ENCODE results near the gene CYSRT1.

CYSRT1 gene

DNA sequence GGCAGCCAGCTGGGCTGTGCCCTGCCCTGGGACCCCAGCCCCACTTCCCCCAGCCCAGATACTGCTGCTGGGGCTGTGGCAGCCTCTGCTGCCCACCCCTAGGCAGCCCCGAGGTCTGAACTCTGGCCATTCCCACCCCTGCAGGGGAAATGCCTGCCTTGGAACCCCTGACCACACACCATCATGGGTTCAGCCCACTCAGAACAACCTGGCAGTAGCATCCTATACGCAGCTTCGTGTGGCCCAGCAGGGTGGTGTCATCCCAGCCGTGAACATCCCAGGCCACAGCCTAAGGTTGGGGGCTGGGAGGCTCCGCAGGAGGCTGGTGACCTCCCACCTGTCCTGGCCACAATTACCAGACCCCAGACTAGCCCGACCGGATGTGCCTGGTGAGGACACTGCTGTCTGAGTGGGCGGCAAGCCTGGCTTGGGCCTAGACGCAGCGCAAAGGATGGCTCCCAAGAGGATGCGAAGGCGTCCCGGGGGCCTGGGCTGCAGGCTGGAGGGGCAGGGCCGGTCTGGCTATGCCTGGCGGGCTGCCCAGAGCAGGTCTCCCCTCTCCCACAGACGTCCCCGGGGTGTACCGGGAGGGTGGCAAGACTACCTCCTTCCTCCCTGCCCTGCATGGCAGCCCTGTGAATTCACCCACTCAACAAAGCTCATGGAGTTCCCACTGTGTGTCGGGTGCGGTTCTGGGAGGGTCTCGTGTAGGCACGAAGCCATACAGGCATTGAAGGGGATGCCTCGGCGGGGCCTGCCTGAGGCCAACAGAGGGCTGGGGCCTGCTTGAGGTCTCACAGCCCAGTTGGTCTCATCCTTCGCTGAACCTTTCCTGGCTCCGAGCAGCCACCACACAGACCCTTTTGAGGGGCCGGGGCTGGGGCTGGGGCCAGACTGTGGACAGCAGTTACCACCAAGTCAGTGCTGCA lies 4.3 kb downstream of the CYSRT1 start:
- TF ChIP-seq, protein P1, sequence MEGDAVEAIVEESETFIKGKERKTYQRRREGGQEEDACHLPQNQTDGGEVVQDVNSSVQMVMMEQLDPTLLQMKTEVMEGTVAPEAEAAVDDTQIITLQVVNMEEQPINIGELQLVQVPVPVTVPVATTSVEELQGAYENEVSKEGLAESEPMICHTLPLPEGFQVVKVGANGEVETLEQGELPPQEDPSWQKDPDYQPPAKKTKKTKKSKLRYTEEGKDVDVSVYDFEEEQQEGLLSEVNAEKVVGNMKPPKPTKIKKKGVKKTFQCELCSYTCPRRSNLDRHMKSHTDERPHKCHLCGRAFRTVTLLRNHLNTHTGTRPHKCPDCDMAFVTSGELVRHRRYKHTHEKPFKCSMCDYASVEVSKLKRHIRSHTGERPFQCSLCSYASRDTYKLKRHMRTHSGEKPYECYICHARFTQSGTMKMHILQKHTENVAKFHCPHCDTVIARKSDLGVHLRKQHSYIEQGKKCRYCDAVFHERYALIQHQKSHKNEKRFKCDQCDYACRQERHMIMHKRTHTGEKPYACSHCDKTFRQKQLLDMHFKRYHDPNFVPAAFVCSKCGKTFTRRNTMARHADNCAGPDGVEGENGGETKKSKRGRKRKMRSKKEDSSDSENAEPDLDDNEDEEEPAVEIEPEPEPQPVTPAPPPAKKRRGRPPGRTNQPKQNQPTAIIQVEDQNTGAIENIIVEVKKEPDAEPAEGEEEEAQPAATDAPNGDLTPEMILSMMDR (IDR thresholded peaks at IDR 0.05; ENCODE audit: control insufficient read depth, insufficient read depth, low read depth, low read length, missing control alignments) = no peak
- DNase-seq (ENCODE audit: low read depth) = no peak
- no peak overlapping the region for H3K4me3 ChIP-seq (ENCODE audit: control insufficient read depth, low read depth, low read length)

DNA sequence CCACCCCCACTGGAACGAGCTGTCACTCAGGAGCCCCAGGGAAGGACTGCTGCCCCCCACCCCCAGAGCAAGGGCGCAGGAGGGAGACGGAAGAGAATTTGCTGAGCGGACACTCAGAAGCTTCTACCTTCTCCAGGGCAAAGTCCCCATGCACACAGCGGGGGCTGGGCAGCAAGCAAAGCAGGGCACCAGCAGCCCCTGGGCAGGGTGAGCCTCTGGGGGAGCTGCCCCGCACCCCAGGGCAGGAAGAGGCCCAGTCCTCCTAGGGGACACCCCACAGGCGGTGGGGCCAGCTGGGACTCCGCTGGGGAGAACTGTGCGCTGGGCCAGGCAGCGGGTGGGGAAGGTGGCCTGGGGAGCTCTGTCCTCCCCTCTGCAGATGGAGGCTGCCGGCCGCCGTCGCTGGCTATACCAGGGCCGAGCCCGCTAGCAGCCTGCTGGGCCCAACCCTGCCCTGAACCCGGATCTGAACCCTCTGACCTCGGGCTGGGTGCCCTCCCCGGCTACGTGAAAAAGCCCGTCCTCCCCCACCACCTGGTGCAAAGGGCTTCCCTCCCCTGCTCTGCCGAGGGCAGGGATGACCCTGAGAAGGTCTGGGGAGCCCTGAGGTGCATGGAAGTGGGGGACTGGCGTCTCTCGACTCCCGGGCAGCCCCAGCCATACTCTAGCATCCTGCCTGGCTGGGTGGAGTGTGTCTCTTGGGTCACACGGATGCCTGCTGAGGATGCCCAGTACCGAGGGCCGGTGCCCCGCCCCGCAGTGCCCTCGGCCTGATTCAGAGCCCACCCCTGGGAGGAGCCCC lies 5.1 kb downstream of the CYSRT1 start:
- H3K4me3 ChIP-seq (ENCODE audit: control insufficient read depth, low read depth, low read length) = no peak overlapping the region
- DNase-seq (ENCODE audit: low read depth) = no peak
- TF ChIP-seq, protein P1 (IDR thresholded peaks at IDR 0.05; ENCODE audit: control insufficient read depth, insufficient read depth, low read depth, low read length, missing control alignments) = no peak

DNA sequence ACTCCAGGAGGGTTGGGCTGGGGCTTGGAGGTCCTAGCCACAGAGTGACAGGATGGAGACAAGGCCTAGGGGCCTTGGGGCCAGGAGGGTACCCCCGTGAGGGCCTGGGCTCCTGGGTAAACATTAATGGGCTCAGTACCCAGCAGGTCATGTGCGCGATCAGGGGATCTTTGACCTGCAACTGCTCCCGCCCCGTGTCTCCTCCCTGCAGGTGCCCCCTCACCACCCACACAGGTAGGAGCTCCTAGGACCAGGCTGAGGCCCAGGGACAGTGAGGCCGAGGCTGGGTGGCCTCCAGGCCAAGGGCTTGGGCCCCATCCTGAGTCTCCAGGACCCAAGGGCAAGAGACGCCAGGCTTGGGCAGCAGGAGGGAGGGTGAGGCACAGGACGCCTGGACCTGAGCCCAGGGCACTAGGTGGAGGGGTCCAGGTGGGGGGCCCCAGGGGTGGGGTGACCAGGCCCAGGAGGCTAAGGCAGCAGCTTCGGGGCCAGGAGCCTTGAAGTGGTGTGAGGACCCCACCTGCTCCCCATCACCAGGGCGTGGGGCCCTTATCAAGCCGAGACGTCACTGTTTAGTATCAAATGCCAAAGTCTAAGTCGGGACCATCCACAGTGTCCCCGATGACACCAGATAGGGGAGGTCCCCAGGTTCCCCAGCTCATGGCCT lies 5.9 kb downstream of the CYSRT1 start, which contains the start of gene SLC34A3:
SLC34A3 (plus strand) TSS at position 197 of the 667 bp plus-strand sequence. CDS start 802 bp downstream, outside the sequence.
- DNase-seq (ENCODE audit: low read depth) = no peak
- no peak within 1 kb of the TSS for H3K4me3 ChIP-seq (ENCODE audit: control insufficient read depth, low read depth, low read length)
- TF ChIP-seq, protein P1 (IDR thresholded peaks at IDR 0.05; ENCODE audit: control insufficient read depth, insufficient read depth, low read depth, low read length, missing control alignments) = no peak

DNA sequence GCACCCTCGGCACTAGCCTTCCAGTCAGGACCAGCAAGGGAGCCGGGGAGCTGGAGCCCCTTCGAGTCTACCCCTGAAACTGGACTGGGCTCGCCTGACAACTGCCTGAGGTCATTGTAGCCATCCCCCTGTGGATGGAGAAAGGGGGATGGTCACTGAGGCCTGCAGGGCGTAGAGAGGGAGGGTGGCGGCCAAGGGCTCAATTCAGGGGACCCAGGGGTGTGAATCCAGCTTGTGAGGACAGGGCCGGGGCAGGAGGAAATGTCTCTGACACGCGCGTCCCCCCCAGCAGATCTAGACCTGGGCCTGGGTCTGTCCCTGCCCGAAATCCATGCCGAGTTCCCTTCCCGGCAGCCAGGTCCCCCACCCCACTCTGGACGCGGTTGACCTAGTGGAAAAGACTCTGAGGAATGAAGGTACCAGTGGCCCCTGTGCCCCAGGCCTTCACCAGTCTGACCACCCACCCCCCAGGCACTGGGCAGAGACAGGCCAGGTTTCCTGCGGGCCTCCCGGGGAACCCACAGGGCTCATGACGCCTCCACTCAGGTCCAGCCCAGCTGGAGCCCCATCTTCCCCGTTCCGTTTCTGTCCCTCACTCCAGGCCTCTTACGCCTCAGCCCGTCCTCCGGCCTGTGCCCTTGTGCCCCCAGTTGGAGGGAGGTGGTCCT lies 6.5 kb downstream of the CYSRT1 start:
- DNase-seq (ENCODE audit: low read depth) = no peak
- TF ChIP-seq, protein P1 (IDR thresholded peaks at IDR 0.05; ENCODE audit: control insufficient read depth, insufficient read depth, low read depth, low read length, missing control alignments) = no peak
- H3K4me3 ChIP-seq (ENCODE audit: control insufficient read depth, low read depth, low read length) = no peak overlapping the region

DNA sequence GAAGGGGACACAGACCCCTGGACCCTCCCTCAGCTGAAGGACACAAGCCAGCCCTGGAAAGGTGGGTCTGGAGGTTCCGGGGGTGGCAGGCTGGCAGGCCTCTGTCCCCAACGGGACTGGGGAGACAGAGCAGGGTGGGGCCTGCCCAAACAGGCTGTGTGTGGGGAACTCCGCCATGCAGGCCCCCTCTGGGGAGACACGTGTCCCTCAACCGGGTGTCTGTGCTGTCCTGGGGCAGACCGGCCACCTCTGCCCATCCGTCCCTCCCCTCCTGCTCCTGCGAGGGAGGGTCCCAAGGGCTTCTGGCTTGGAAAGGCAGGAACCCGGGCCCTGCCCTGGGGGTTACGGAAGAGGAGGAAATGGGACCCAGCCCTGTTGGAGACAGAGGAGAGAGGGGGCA lies 7.1 kb downstream of the CYSRT1 start:
- no peak overlapping the region for H3K4me3 ChIP-seq (ENCODE audit: control insufficient read depth, low read depth, low read length)
- no peak for DNase-seq (ENCODE audit: low read depth)
- TF ChIP-seq, protein P1 (IDR thresholded peaks at IDR 0.05; ENCODE audit: control insufficient read depth, insufficient read depth, low read depth, low read length, missing control alignments) = no peak

DNA sequence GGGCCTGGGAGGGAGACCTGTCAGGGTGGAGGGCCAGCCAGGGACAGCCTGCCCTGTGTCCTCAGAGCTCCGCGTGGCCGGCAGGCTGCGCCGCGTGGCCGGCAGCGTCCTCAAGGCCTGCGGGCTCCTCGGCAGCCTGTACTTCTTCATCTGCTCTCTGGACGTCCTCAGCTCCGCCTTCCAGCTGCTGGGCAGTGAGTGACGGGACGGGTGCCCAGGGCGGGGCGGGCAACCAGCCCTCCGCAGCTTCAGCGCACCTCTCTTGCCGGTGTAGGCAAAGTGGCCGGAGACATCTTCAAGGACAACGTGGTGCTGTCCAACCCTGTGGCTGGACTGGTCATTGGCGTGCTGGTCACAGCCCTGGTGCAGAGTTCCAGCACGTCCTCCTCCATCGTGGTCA lies 7.5 kb downstream of the CYSRT1 start:
- no peak overlapping the region for H3K4me3 ChIP-seq (ENCODE audit: control insufficient read depth, low read depth, low read length)
- TF ChIP-seq, protein P1 (IDR thresholded peaks at IDR 0.05; ENCODE audit: control insufficient read depth, insufficient read depth, low read depth, low read length, missing control alignments) = no peak
- DNase-seq (ENCODE audit: low read depth) = no peak

All from AG09309 (cell line).